Thyroid gland (tissue), 4 donors: ENCODE results near the gene SECISBP2L.

Experiments
- CTCF ChIP-seq, 6 experiments: fragments of 200-600 bp in 3 of 6; fragments of 450-650 bp in 3 of 6; sonication (generic) in 3 of 6; IDR thresholded peaks; one replicate each; pipeline ENCODE4 v1.5.1; 2016 to 2019; ENCODE audit warnings: antibody characterized with exemption in 6 of 6, mild to moderate bottlenecking in 2 of 6, inconsistent platforms in 1 of 6, moderate library complexity in 1 of 6
- POLR2A ChIP-seq, 2 donors: fragments of 450-650 bp; IDR thresholded peaks; one replicate each; pipeline ENCODE4 v1.6.1; 2017; ENCODE audit warnings: antibody characterized with exemption in 2 of 2, mild to moderate bottlenecking in 2 of 2, moderate library complexity in 1 of 2

- TF ChIP-seq POLR2A (IDR thresholded peaks at IDR 0.05) (no peak), CTCF (IDR thresholded peaks at IDR 0.05) (no peak)
These were observed 4.8 kb downstream of the SECISBP2L start for GRCh38 chr15:49041426-49041825.
